Loucy (cell line): Measurements from ENCODE around the gene TMBIM4.

Source experiments
- EZH2phosphoT487 ChIP-seq: fragments of 200-600 bp; IDR thresholded peaks from 2 replicates; pipeline ENCODE4 v1.6.1; 2018; ENCODE audit warnings: antibody characterized with exemption, mild to moderate bottlenecking, moderate library complexity, borderline replicate concordance
- TF ChIP-seq, protein P1 (sequence below): fragments of 200-600 bp; sonication (generic); conservative IDR thresholded peaks from 2 replicates; pipeline ENCODE4 v1.5.1; 2014; ENCODE audit warnings: mild to moderate bottlenecking, antibody characterized with exemption, low read length

DNA sequence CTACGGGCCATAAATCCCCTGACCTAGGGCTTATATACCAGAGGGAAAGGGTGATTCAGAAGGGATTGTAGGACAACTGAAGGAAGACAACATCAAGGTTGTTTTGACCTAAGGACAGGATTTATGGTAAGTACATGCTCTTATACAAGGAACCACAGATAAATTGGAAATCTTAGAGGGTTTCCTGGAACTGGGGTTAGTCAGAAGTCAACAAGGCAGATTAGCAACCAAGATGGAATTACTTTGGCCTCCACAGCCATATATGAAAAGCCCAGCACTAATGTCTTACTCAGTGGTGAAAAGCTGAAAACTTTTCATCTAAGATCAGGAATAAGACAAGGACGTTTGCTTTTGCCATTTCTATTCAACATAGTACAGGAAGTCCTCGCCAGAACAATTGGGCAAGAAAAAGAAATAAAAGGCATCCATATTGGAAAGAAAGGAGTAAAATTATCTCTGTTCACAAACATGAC, 5.4 kb downstream of the TMBIM4 start:
- TF ChIP-seq, protein P1, sequence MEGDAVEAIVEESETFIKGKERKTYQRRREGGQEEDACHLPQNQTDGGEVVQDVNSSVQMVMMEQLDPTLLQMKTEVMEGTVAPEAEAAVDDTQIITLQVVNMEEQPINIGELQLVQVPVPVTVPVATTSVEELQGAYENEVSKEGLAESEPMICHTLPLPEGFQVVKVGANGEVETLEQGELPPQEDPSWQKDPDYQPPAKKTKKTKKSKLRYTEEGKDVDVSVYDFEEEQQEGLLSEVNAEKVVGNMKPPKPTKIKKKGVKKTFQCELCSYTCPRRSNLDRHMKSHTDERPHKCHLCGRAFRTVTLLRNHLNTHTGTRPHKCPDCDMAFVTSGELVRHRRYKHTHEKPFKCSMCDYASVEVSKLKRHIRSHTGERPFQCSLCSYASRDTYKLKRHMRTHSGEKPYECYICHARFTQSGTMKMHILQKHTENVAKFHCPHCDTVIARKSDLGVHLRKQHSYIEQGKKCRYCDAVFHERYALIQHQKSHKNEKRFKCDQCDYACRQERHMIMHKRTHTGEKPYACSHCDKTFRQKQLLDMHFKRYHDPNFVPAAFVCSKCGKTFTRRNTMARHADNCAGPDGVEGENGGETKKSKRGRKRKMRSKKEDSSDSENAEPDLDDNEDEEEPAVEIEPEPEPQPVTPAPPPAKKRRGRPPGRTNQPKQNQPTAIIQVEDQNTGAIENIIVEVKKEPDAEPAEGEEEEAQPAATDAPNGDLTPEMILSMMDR = no peak
- no peak for TF ChIP-seq EZH2phosphoT487
